DOHH2 (cell line): Measurements from ENCODE around the gene SLC2A4.

Experiments used
- H3F3A ChIP-seq: fragments of 200-600 bp; sonication (generic), shearing (Covaris generic); 2 replicates; pipeline ENCODE4 v1.6.0; 2016; ENCODE audit warnings: antibody characterized with exemption, mild to moderate bottlenecking; ENCODE audit not compliant: control insufficient read depth, insufficient read depth
- H3K27ac ChIP-seq: fragments of 200-600 bp; sonication (generic); 2 replicates; pipeline ENCODE4 v1.5.1; 2014; ENCODE audit warnings: low read depth, mild to moderate bottlenecking, low read length, moderate library complexity
- H3K27me3 ChIP-seq: fragments of 200-600 bp; sonication (generic); 2 replicates; pipeline ENCODE4 v1.6.1; 2014; ENCODE audit warnings: mild to moderate bottlenecking, low read length, mixed read lengths; ENCODE audit not compliant: control insufficient read depth
- H3K36me3 ChIP-seq: fragments of 200-600 bp; sonication (generic); 2 replicates; pipeline ENCODE4 v1.6.1; 2014; ENCODE audit warnings: mild to moderate bottlenecking, low read length, moderate library complexity, mixed read lengths; ENCODE audit not compliant: control insufficient read depth
- H3K4me1 ChIP-seq: fragments of 200-600 bp; sonication (generic); 2 replicates; pipeline ENCODE4 v1.6.1; 2014; ENCODE audit warnings: mild to moderate bottlenecking, low read length, mixed read lengths; ENCODE audit not compliant: control insufficient read depth
- H3K4me2 ChIP-seq: fragments of 200-600 bp; sonication (generic); 2 replicates; pipeline ENCODE4 v1.6.0; 2014; ENCODE audit warnings: mild to moderate bottlenecking, low read length, moderate library complexity
- H3K4me3 ChIP-seq: fragments of 200-600 bp; sonication (generic); 2 replicates; pipeline ENCODE4 v1.5.1; 2014; ENCODE audit warnings: mild to moderate bottlenecking, low read length, mixed read lengths
- H3K79me2 ChIP-seq: fragments of 200-600 bp; sonication (generic); 2 replicates; pipeline ENCODE4 v1.6.1; 2014; ENCODE audit warnings: mild to moderate bottlenecking, low read length, mixed read lengths; ENCODE audit not compliant: control insufficient read depth
- H3K9me2 ChIP-seq: fragments of 200-600 bp; sonication (generic); replicated peaks from 2 replicates; pipeline ENCODE4 v1.6.1; 2014; ENCODE audit warnings: mild to moderate bottlenecking, low read length, mixed read lengths; ENCODE audit not compliant: control insufficient read depth
- H3K9me3 ChIP-seq: fragments of 200-600 bp; sonication (generic); 2 replicates; pipeline ENCODE4 v1.6.1; 2014; ENCODE audit warnings: antibody characterized with exemption, low read length, mixed read lengths; ENCODE audit not compliant: control insufficient read depth, insufficient read depth
- H4K20me1 ChIP-seq: fragments of 200-600 bp; sonication (generic); 2 replicates; pipeline ENCODE4 v1.6.0; 2014; ENCODE audit warnings: low read depth, mild to moderate bottlenecking, antibody characterized with exemption, low read length, moderate library complexity; ENCODE audit not compliant: control insufficient read depth, insufficient read depth
- CTCF ChIP-seq: fragments of 200-600 bp; sonication (generic); IDR thresholded peaks from one replicate; pipeline ENCODE4 v1.5.1; 2014; ENCODE audit warnings: antibody characterized with exemption, mild to moderate bottlenecking, low read depth, low read length; ENCODE audit not compliant: poor library complexity, severe bottlenecking
- EZH2phosphoT487 ChIP-seq: fragments of 200-600 bp; sonication (generic); IDR thresholded peaks from 2 replicates; pipeline ENCODE4 v1.6.1; 2017; ENCODE audit warnings: borderline replicate concordance, mild to moderate bottlenecking, antibody characterized with exemption, low read length, moderate library complexity, mixed read lengths

Gene SLC2A4

DNA sequence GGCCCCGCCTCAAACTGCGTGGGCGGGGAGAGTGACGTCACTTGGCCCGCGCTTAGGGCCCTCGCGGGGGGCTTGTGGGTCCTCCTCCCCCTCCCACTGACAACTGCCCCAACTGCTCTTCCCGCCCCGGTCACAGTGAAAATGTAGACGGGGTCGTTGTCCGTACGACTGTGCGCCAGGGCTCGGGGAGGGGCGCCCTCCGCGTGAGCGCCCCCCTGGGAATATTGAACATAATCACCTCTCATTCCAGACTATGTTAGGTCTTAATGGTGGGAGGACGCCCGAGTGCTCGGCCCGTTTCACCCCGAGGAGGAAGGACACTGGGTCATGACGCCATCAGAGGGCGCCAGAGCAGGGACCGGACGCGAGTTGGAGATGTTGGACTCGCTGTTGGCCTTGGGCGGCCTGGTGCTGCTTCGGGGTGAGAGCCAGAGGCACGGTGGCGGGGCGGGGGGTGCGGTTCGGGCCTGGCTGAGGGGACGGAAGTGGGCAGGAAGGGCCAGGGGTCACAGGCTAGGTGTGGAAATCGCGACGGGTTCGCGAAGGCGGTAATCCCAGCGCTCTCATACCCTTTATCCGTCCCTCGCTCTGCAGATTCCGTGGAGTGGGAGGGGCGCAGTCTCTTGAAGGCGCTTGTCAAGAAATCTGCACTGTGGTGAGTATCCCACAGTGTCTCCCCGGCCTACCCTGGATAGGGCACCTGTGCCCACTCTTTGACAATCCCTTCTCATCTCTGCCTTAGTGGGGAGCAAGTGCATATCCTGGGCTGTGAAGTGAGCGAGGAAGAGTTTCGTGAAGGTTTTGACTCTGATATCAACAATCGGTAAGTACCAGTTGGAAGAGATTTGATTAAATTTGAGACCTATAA, 29.1 kb upstream of the SLC2A4 start, which contains the start of gene ELP5:
Gene ELP5 (plus strand): TSS at position 40 of the 868 bp plus-strand sequence. CDS start 336 bp downstream, at position 376.
- H3K9me2 ChIP-seq: no peaks in the 10 kb centered on the region
- peak within 1 kb of the TSS; percentile 88 for H3K4me3 ChIP-seq
- no peaks in the 10 kb centered on the region for H3K9me3 ChIP-seq
- peaks cover 60% of the 10 kb centered on the region for H3K79me2 ChIP-seq
- no peaks in the 10 kb centered on the region for H3F3A ChIP-seq
- peak within 1 kb of the TSS; percentile 83 for H3K27ac ChIP-seq
- peaks cover 13% of the 10 kb centered on the region; the same call in 1 of the 2 replicates for H4K20me1 ChIP-seq
- TF ChIP-seq EZH2phosphoT487 (no peak), CTCF (peak; percentile 63)
- H3K4me1 ChIP-seq: peaks cover 25% of the 10 kb centered on the region
- peak within 1 kb of the TSS; percentile 97 for H3K4me2 ChIP-seq
- H3K36me3 ChIP-seq: peaks cover 60% of the 10 kb centered on the region
- no peaks in the 10 kb centered on the region for H3K27me3 ChIP-seq

- H3K9me2 ChIP-seq: no peaks in the 10 kb centered on the region
- H3F3A ChIP-seq: no peaks in the 10 kb centered on the region
- H3K4me1 ChIP-seq: peaks cover 25% of the 10 kb centered on the region
- no peaks in the 10 kb centered on the region for H3K9me3 ChIP-seq
- TF ChIP-seq CTCF (no peak), EZH2phosphoT487 (no peak)
- H4K20me1 ChIP-seq: peaks cover 13% of the 10 kb centered on the region; the same call in 1 of the 2 replicates
- peak overlapping the region; percentile 77 for H3K4me2 ChIP-seq
- peak overlapping the region; percentile 83; the same call in 1 of the 2 replicates for H3K27ac ChIP-seq
- H3K27me3 ChIP-seq: no peaks in the 10 kb centered on the region
- peaks cover 54% of the 10 kb centered on the region for H3K79me2 ChIP-seq
- H3K4me3 ChIP-seq: peak overlapping the region; percentile 88
- H3K36me3 ChIP-seq: peaks cover 62% of the 10 kb centered on the region
Measured at GRCh38 chr17:7253082-7253481, 28.4 kb upstream of the SLC2A4 start.

GRCh38 chr17:7254511-7254910, 27.0 kb upstream of the SLC2A4 start:
- no peak for TF ChIP-seq CTCF
- no peak for TF ChIP-seq EZH2phosphoT487
- H3K4me3 ChIP-seq: no peak overlapping the region
- 0 out of 2 replicates have a peak, but pooled peaks cover 6% of the 10 kb centered on the region for H4K20me1 ChIP-seq
- H3F3A ChIP-seq: peaks cover 2% of the 10 kb centered on the region; the same call in 1 of the 2 replicates
- no peak overlapping the region for H3K27ac ChIP-seq
- no peaks in the 10 kb centered on the region for H3K27me3 ChIP-seq
- H3K9me3 ChIP-seq: no peaks in the 10 kb centered on the region
- H3K4me1 ChIP-seq: peaks cover 16% of the 10 kb centered on the region
- no peak overlapping the region for H3K4me2 ChIP-seq
- no peaks in the 10 kb centered on the region for H3K9me2 ChIP-seq
- H3K79me2 ChIP-seq: peaks cover 39% of the 10 kb centered on the region
- H3K36me3 ChIP-seq: peaks cover 65% of the 10 kb centered on the region
